NOMO-1 treated with dmso at 0.1 percent for 144 hours (cell line): Measurements from ENCODE around the gene RCSD1.
"Not testable (repeated sequence)": the region's sequence is repeated elsewhere in the genome, so short reads cannot be mapped to it uniquely, and the experiment has no call there.

Experiments used
- DNase-seq: peaks from one replicate; lab custom pipeline; 2025; ENCODE audit not compliant: unreplicated experiment; lab: John Stamatoyannopoulos, UW

Gene RCSD1

GRCh38 chr1:167734841-167735240 is 104.8 kb downstream of the RCSD1 start:
- DNase-seq: no peak

DNA sequence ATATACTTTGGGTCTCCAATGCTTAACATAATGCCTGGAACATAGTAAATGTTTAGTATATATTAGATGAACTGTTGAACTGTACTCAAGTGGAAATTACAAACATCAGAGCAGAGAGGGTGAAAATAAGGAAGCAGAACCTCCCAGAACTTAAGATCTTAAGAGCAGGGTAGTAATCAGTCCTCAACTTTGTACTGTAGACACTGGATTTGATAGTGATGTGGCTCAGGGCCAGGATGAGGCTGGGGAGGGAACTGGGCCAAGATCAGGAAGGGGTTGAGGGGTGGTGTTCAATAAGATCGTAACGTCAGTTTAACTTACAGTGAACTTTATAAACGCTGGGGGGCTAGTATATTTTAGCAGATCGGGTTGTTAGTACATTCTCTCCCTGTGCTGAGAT is 107.1 kb downstream of the RCSD1 start:
- DNase-seq: no peak

- DNase-seq: no peak
These were observed 108.1 kb downstream of the RCSD1 start for GRCh38 chr1:167738158-167738557.

DNA sequence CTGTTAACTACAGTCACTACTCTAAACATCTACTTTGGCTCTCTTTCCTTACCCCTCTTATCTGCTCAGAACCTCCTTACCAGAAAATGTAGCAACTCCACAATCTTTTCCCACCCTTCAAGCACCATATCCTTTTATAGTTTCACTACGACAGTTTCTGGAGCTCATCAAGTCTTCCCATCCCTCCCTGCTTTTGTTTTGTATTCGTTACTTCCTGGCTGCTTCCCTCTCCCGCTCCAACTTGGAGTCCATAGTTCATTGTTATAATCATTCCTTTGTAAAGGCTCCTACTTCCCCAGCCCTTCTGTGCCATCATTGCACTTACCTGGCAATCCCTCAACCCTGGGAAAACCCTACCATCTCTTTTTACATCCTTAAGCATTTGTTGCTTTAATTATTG is 109.7 kb downstream of the RCSD1 start:
- no peak for DNase-seq

- not testable (repeated sequence) for DNase-seq
These were observed 111.1 kb downstream of the RCSD1 start for GRCh38 chr1:167741103-167741502.

- not testable (repeated sequence) for DNase-seq
These were observed 112.5 kb downstream of the RCSD1 start for GRCh38 chr1:167742392-167743057.

DNA sequence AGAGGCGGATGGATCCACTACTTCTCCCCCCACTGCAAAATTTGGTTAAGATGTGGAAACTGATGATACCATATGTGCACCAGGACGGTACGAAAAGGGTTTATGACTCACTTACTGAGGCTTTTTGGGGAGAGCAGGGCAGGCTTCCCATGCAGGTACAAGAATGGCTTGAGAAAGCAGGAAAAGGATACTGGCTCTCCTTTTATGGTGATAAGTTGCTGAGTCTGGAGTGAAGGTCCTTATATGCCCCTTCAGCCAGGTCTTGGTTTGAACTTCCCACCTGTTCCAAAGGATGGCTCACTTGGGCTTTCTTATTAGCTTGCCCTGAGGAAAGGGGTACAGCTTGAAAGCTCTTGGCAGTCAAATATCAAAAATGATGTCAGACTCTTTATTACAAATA is 114.9 kb downstream of the RCSD1 start:
- no peak for DNase-seq

DNA sequence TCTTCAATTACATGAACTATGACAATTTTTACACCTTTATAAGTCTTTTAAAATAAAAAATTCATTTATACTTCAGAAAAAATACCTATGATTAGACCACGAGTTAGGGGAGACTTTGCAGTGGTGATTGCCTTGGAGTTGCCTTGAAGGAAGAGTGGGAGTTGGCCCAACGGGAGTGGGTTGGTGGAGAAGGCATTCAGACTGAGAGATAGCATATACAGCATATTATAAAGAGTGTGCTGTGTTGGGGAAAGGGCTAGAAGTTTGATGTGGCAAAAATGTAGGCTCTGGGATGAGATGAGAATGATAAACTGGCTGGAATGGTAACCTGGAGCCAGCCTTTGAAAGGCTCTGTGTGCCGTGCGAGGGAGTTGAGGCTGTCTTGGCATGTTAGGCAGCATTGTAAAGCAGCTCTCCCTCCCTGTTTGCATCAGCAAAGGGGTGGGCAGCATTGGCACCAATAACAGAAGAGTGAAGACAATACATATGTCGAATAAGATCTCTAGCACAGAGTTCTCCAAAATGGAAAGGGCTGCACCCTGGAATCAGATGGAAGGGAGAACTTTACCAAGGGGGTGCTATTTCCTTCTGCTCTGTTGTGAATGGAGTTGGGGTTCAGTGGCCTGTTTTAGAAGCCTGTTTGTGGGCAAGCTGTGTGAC is 116.1 kb downstream of the RCSD1 start:
- no peak for DNase-seq

DNA sequence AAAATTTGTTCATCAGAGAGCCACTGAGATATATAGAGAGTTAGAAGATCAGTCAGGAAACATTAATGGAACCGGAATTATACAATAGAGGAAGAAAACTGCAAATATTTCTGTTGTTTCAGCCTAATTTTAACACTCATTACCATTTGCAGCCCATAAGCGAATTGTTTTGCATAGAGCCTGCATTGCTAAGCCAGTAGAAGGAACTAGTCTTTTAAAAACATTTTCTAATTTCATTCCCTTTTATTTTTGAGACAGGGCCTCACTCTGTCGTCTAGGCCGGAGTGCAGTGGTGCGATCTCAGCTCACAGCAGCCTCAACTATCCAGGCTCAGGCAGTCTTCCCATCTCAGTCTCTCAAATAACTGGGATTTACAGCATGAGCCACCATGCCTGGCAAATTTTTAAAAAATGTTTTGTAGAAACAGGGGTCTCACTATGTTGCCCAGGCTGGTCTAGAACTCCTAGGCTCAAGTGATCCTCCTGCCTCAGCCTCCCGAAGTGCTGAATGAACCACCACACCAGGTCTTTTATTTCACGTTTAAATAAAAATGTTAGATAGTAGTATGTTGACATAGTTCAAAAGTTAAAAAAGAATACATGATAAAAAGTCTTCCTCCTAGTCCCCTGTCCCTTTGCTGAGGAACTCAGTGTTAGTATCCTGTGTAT is 117.1 kb downstream of the RCSD1 start:
- no peak for DNase-seq

- no peak for DNase-seq
These were observed 118.0 kb downstream of the RCSD1 start for GRCh38 chr1:167747988-167748387.

DNA sequence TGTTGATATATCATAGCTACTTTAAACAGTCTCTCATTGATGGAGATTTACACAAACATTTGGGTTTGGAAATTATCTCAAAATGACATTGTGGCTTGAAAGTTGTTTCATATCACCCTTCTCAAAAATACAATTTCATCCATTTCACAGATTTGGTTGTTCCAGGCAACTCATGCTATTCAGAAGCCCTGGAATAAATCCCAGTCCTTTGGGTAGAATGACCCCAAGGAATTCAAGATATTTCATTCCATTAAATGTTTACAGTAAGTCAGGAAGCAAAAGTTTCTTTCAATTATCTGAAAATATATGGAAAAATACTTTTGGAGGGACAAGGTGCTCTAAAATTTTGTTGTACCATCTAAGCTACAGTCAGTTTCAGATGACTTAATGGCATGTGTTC is 118.9 kb downstream of the RCSD1 start:
- no peak for DNase-seq

DNA sequence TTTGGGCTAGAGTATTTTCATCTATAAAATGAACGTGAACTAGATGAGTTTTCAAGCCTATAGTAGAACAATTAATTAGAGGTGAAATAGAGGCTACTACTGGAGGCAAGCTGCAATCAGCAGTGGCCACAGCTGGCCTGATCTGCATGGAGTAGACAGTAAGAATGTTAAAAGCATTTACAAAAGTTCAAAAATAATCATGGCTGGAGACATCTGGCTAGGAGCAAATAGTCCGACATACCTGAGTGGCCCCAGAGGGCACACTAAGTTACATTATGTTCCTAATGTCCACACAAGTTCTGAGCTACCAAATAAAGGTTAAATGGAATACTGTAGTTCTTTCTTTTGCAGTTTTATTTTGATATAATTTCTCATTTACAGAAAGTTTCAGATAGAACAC is 119.7 kb downstream of the RCSD1 start:
- DNase-seq: no peak

DNA sequence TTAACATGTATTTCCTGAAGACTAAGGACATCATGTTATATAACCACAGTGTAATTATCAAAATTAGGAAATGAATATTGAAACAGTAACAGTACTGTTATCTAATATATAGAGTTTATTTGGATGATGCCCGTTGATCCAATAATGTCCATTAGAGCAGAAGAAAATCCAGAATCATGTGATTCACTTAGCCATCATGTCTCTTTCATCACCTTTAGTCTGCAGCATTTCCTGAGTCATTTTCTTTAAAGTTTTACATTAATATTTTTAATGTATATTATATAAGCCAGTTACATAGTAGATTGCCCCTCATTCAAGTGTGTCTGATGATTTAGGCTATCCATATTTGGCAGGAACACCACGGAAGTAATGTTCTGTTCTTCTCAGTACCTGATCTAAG is 120.6 kb downstream of the RCSD1 start:
- DNase-seq: no peak

GRCh38 chr1:167751676-167752075 is 121.6 kb downstream of the RCSD1 start:
- no peak for DNase-seq

GRCh38 chr1:167752219-167752985 is 122.4 kb downstream of the RCSD1 start:
- no peak for DNase-seq

DNA sequence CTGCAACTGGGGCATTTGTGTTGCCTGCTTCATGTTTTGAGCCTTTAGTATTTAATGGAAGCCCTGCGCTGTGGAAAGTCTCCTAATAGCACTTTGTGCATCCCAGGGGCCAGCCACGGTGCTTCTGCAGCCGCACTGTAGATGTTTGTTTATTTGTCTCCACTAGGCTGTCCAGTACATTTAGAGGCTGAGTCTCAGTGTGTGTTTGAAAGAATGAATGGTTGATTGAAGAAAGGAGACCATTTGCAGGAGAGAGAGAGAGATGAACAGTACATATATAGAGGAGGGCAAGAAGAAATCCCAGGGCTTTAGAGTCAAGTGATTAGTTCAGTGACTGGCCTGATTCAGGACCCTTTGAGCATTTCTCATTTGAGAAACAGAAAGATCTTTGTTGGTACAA is 125.6 kb downstream of the RCSD1 start:
- no peak for DNase-seq
